Small intestine (tissue), 7 donors: ENCODE data around the gene DNAH10. TPM values are rescaled to one million over a fixed set of nuclear protein-coding genes. Genes with fewer than 3 reads are reported as not detected.

ENCODE experiments used
- DNase-seq, 2 donors: peaks; one replicate each; pipeline versions ENCODE4 v3.0.0 to v3.0.0-alpha.2; 2013
- FAIRE-seq: peaks from 2 replicates; lab custom pipeline; 2012; peaks lifted over from hg19 to GRCh38; lab: Jason Lieb, UNC
- H3K27ac ChIP-seq, 3 donors: one replicate each; pipeline ENCODE4 v1.5.1; 2013; ENCODE audit warnings: low read length in 2 of 3, mild to moderate bottlenecking in 2 of 3, control low read depth in 1 of 3, inconsistent platforms in 1 of 3, low read depth in 1 of 3, moderate library complexity in 1 of 3
- H3K27me3 ChIP-seq, 3 donors: one replicate each; pipeline ENCODE4 v1.6.1; 2013; ENCODE audit warnings: low read length in 3 of 3, inconsistent platforms in 1 of 3; ENCODE audit not compliant: control insufficient read depth in 3 of 3, insufficient read depth in 3 of 3
- H3K36me3 ChIP-seq, 3 donors: one replicate each; pipeline ENCODE4 v1.6.1; 2013; ENCODE audit warnings: low read length in 3 of 3, inconsistent platforms in 1 of 3, low read depth in 1 of 3, mild to moderate bottlenecking in 1 of 3, moderate library complexity in 1 of 3; ENCODE audit not compliant: control insufficient read depth in 3 of 3, insufficient read depth in 2 of 3
- H3K4me1 ChIP-seq, 3 donors: one replicate each; pipeline ENCODE4 v1.6.1; 2013; ENCODE audit warnings: low read length in 2 of 3, inconsistent platforms in 1 of 3, low read depth in 1 of 3, mild to moderate bottlenecking in 1 of 3, moderate library complexity in 1 of 3; ENCODE audit not compliant: control insufficient read depth in 3 of 3, insufficient read depth in 2 of 3
- H3K4me3 ChIP-seq, 3 donors: one replicate each; pipeline ENCODE4 v1.5.1; 2013; ENCODE audit warnings: low read length in 3 of 3, control low read depth in 1 of 3, inconsistent platforms in 1 of 3, low read depth in 1 of 3, mild to moderate bottlenecking in 1 of 3, moderate library complexity in 1 of 3
- H3K9me3 ChIP-seq, 2 donors: one replicate each; pipeline ENCODE4 v1.6.1; 2013; ENCODE audit warnings: low read depth in 1 of 2, low read length in 1 of 2; ENCODE audit not compliant: control insufficient read depth in 2 of 2, insufficient read depth in 1 of 2
- WGBS, 3 donors: extraction: QIAGEN DNeasy Blood & Tissue Kit; methylation state at CpG; one replicate each; pipeline ENCODE4 v1.1.7; 2013; 5-methylcytosine and 5-hydroxymethylcytosine counted together
- polyA plus RNA-seq, 4 donors: library from polyadenylated mRNA; stranded (reverse) in 3 of 4; unstranded in 1 of 4; fragments of 200-250 nt in 3 of 4; fragments of 120-200 nt in 1 of 4; gene quantifications; one replicate each; pipeline versions ENCODE4 v1.2.1 to v1.2.3, GENCODE V29; 2013
- donor health status: healthy with polysubstance abuse.
- donor health status: control.
- donor health status: control.
- donor health status: Bipolar disorder and iron deficiency.
- donor health status: healthy.

DNAH10 gene
- polyA plus RNA-seq, 4 donors = 0.22 to 0.50 (median 0.45) TPM; not detected in 1

DNA sequence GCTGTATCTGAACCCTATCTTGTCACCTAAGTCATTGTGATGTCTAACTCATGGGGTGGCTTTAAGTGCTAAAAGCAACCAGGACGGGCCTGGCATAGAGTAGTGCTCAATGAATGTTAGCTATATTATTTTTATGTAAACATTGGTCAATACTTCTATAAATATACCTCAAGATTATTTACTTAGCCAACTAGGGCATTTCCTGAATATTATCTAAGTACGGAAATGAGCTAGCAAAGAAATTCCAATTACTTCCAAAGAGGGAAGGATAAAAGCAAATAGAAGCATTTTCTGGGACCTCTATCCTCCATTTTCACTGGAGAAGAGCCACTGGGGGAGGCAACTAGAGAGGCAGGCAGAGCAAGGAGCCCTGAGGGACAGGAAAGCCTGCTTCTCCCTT, 189.9 kb downstream of the DNAH10 start:
- peaks cover 0 to 12% (median 0%) of the 10 kb centered on the region in 3 donors for H3K36me3 ChIP-seq
- WGBS, 3 donors = 50 to 74% (median 59%) methylated on average over 2 of the region's 2 CpGs
- FAIRE-seq = no peak
- no peaks in the 10 kb centered on the region for H3K27me3 ChIP-seq
- no peak overlapping the region for H3K27ac ChIP-seq
- no peak for DNase-seq
- H3K9me3 ChIP-seq = peaks cover 0 to 9% of the 10 kb centered on the region in 2 donors
- H3K4me1 ChIP-seq = peaks cover 0 to 22% (median 7%) of the 10 kb centered on the region in 3 donors
- H3K4me3 ChIP-seq = no peak overlapping the region

DNA sequence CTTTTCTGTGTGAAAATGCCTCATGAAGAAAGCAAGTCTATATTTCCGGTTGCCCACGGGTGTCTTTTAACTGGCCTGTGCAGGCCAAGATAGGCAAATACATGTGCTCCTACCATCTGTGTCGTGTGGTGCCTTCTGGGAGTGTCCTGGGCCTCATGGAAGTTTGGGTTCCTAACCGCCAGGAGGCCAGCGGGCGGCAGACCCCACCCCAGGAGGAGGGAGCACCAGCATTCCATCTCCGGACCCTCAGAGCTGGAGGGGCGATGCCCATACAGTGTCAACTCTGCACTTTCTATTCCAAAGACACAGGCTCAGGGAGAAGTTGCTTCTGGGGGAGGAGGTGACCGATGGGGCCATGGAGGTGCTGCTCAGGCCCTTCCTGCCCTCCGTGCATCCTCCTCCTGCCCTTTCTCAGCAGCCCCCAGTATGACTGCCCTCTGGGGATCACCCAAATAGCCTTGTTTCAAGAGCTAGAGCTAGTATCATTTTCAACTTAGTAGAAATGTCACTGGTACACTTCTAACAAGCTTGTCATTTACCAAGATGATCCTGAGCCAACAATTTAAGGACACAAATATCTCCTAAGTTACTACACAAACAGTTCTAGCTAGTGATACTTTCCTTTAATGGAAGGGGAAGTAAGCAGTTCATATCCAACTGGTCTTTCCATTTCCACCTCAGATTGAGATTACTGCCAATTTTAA, 192.7 kb downstream of the DNAH10 start:
- Histone ChIP-seq H3K27ac (no peak overlapping the region), H3K36me3 (peaks cover 0 to 17% (median 0%) of the 10 kb centered on the region in 3 donors), H3K4me3 (no peak overlapping the region), H3K27me3 (no peaks in the 10 kb centered on the region), H3K9me3 (peaks cover 0 to 5% of the 10 kb centered on the region in 2 donors), H3K4me1 (peaks cover 0 to 7% (median 5%) of the 10 kb centered on the region in 3 donors)
- DNase-seq = no peak
- FAIRE-seq = no peak
- WGBS, 3 donors = 91 to 95% (median 93%) methylated on average over 10 of the region's 10 CpGs

- Histone ChIP-seq H3K4me3 (no peak overlapping the region), H3K36me3 (peaks cover 0 to 12% (median 0%) of the 10 kb centered on the region in 3 donors), H3K9me3 (no peaks in the 10 kb centered on the region), H3K4me1 (no peaks in the 10 kb centered on the region), H3K27ac (no peak overlapping the region), H3K27me3 (no peaks in the 10 kb centered on the region)
- DNase-seq = no peak
- WGBS, 3 donors = 89 to 95% (median 93%) methylated on average over 9 of the region's 9 CpGs
- FAIRE-seq = no peak
Observed at GRCh38 chr12:123956249-123956648, 194.1 kb downstream of the DNAH10 start.

DNA sequence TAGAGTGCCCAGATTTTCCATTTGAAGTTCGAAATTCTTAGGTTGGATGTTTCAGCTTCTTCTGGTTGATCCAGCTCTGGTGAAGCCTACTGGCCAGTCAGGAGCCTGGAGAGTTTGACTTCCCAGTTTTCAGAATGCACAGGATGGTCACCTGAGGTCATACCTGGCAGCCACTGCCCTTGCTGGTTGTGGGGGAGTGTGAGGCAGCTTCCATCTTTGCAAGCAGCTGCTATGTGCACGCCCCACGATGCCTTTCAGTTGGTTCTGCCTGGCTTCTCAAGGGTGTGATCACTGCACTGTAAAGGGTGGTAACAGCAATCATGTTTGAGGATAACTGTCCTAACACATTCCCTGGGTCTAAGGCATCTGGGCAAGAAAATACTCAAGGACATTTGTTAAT, 195.1 kb downstream of the DNAH10 start:
- Histone ChIP-seq H3K9me3 (no peaks in the 10 kb centered on the region), H3K27ac (no peak overlapping the region), H3K4me1 (peaks cover 0 to 2% (median 0%) of the 10 kb centered on the region in 3 donors), H3K27me3 (no peaks in the 10 kb centered on the region), H3K36me3 (peaks cover 0 to 12% (median 0%) of the 10 kb centered on the region in 3 donors), H3K4me3 (no peak overlapping the region)
- 86 to 88% (median 87%) methylated on average over 3 of the region's 3 CpGs for WGBS, 3 donors
- no peak for DNase-seq
- FAIRE-seq = no peak

- Histone ChIP-seq H3K9me3 (no peaks in the 10 kb centered on the region), H3K27me3 (no peaks in the 10 kb centered on the region), H3K4me3 (no peak overlapping the region), H3K36me3 (peaks cover 0 to 15% (median 0%) of the 10 kb centered on the region in 3 donors), H3K4me1 (peaks cover 0 to 8% (median 7%) of the 10 kb centered on the region in 3 donors), H3K27ac (no peak overlapping the region)
- FAIRE-seq (no peak), DNase-seq (no peak)
- 85 to 93% (median 93%) methylated on average over 8 of the region's 8 CpGs for WGBS, 3 donors
Observed at GRCh38 chr12:123958462-123958861, 196.4 kb downstream of the DNAH10 start.

- H3K9me3 ChIP-seq = no peaks in the 10 kb centered on the region
- H3K4me3 ChIP-seq = no peak overlapping the region
- peaks cover 0 to 15% (median 0%) of the 10 kb centered on the region in 3 donors for H3K36me3 ChIP-seq
- FAIRE-seq (no peak), DNase-seq (no peak)
- H3K27me3 ChIP-seq = no peaks in the 10 kb centered on the region
- H3K4me1 ChIP-seq = peaks cover 0 to 9% (median 7%) of the 10 kb centered on the region in 3 donors
- no peak overlapping the region for H3K27ac ChIP-seq
- WGBS, 3 donors = 86 to 92% (median 90%) methylated on average over 9 of the region's 9 CpGs
Observed at GRCh38 chr12:123958876-123959275, 196.8 kb downstream of the DNAH10 start.

DNA sequence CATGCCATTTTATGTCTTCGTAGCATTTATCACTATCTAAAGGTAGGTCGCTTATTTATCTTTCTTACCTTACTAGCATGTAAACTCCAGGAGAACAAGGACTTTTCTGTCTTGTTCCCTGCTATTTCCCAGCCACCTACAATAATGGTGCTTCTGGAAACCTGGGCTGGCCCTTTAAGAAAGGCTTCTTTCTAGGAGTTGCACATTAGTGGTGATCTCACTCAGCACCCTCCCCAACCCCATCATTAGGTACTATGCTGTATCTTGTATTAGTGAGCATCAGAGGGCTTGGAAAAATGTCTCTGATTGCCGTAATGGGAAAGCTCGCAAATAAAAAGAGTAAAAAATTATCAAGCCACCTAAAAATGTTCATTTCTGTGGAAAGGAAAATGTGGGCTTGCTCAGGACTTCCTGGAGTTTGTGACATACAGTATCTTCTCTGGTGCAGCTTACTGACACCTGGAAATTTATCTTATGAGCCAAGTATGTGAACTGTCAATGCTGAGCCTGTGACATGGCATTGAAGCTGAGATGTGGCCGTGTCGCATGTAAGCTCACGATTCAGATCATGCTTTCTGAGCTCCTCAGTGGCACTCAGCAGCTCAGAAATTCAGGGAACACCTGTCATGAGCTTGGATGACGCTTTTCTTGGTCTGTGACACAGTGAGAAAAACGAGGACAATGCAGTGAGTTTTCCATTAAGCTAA, 198.1 kb downstream of the DNAH10 start:
- WGBS, 3 donors = 87 to 89% (median 89%) methylated on average over 9 of the region's 9 CpGs
- peaks cover 0 to 13% (median 7%) of the 10 kb centered on the region in 3 donors for H3K4me1 ChIP-seq
- no peaks in the 10 kb centered on the region for H3K9me3 ChIP-seq
- DNase-seq = no peak
- H3K36me3 ChIP-seq = peaks cover 0 to 12% (median 0%) of the 10 kb centered on the region in 3 donors
- no peak for FAIRE-seq
- no peaks in the 10 kb centered on the region for H3K27me3 ChIP-seq
- H3K27ac ChIP-seq = no peak overlapping the region
- no peak overlapping the region for H3K4me3 ChIP-seq

GRCh38 chr12:123960856-123961255, 198.8 kb downstream of the DNAH10 start:
- peaks cover 0 to 16% (median 0%) of the 10 kb centered on the region in 3 donors for H3K36me3 ChIP-seq
- no peak overlapping the region for H3K4me3 ChIP-seq
- no peak for FAIRE-seq
- no peak for DNase-seq
- no peak overlapping the region for H3K27ac ChIP-seq
- whole genome bisulfite sequencing, 3 donors = 75 to 85% (median 81%) methylated on average over 4 of the region's 4 CpGs
- H3K9me3 ChIP-seq = no peaks in the 10 kb centered on the region
- H3K27me3 ChIP-seq = no peaks in the 10 kb centered on the region
- peaks cover 0 to 13% (median 11%) of the 10 kb centered on the region in 3 donors for H3K4me1 ChIP-seq
